ENCODE results near the gene MMP14. TPM values are rescaled to one million over a fixed set of nuclear protein-coding genes. Genes with fewer than 3 reads are reported as not detected.

Gene MMP14
- total and polyA plus RNA-seq, 2 of the 8 experiments (the other 6 are each of a cell fraction or from before 2014, with no cell fraction given): 58.2 to 86.8 TPM

- Histone ChIP-seq H3K4me3 (ENCODE audit: extremely low read depth in 1 of 4, insufficient read depth in 2 of 4, low read depth in 3 of 4, low read length in 4 of 4) (peak overlapping the region; percentile 64 to 86 (median 80); a peak in 7 of 8 replicates), H2BK12ac (ENCODE audit: low read depth, low read length) (no peak overlapping the region), H3K4me2 (ENCODE audit: insufficient read depth in 1 of 2, low read depth in 2 of 2, low read length in 2 of 2) (peak overlapping the region; percentile 85 to 87), H3K27ac (ENCODE audit: low read depth, low read length) (peak overlapping the region; percentile 6; the same call in 1 of the 2 replicates), H3K23me2 (ENCODE audit: low read depth, low read length) (peaks cover 5% of the 10 kb centered on the region), H2AFZ (ENCODE audit: low read length) (no peak overlapping the region), H3K9ac (replicated peaks in 1 of 4; ENCODE audit: extremely low read depth in 1 of 4, low read depth in 3 of 4, low read length in 3 of 4) (no peak overlapping the region; a peak in 1 of 7 replicates), H3K56ac (replicated peaks; ENCODE audit: insufficient read length, low read depth, low read length) (no peak overlapping the region), H2AK5ac (ENCODE audit: low read depth, low read length) (no peak overlapping the region), H3K4me1 (replicated peaks in 1 of 4; ENCODE audit: control insufficient read depth in 3 of 4, insufficient read depth in 4 of 4, low read length in 3 of 4) (peaks cover 0 to 9% (median 3%) of the 10 kb centered on the region in 4 experiments; a peak in 4 of 7 replicates), H4K8ac (ENCODE audit: extremely low read depth, insufficient read depth, low read length) (no peak overlapping the region), H3K18ac (ENCODE audit: extremely low read depth, low read length) (no peak overlapping the region), H2BK120ac (replicated peaks; ENCODE audit: low read depth, low read length) (no peak overlapping the region), H3K79me1 (ENCODE audit: low read depth, low read length) (no peaks in the 10 kb centered on the region), H4K91ac (replicated peaks; ENCODE audit: insufficient read length, low read length) (no peak overlapping the region), H3K36me3 (ENCODE audit: control insufficient read depth in 2 of 4, insufficient read depth in 4 of 4, low read length in 3 of 4) (no peaks in the 10 kb centered on the region), H2BK20ac (ENCODE audit: low read length) (no peak overlapping the region), H3K9me3 (ENCODE audit: insufficient read depth in 2 of 2, low read depth in 1 of 2, low read length in 1 of 2) (no peaks in the 10 kb centered on the region), H3K79me2 (ENCODE audit: control insufficient read depth in 1 of 2, insufficient read depth in 2 of 2, low read length in 2 of 2) (no peaks in the 10 kb centered on the region), H3K23ac (ENCODE audit: insufficient read length) (no peak overlapping the region), H3K27me3 (replicated peaks in 1 of 4; ENCODE audit: control insufficient read depth in 3 of 4, extremely low read depth in 1 of 4, insufficient read depth in 3 of 4, low read length in 3 of 4) (no peaks in the 10 kb centered on the region), H2BK15ac (ENCODE audit: low read length) (no peak overlapping the region), H4K5ac (ENCODE audit: insufficient read length, low read depth, low read length) (no peak overlapping the region), H4K20me1 (replicated peaks in 1 of 2; ENCODE audit: control insufficient read depth in 1 of 2, insufficient read depth in 2 of 2, low read length in 2 of 2) (no peaks in the 10 kb centered on the region), H2BK5ac (ENCODE audit: low read depth, low read length) (no peak overlapping the region; the same call in 1 of the 2 replicates), H3K14ac (ENCODE audit: insufficient read length) (no peak overlapping the region), H3K4ac (replicated peaks; ENCODE audit: insufficient read length, low read depth, low read length) (no peak overlapping the region)
- ChIA-PET CTCF (ENCODE audit: partially characterized antibody) (interaction anchor here (0.6 to 56.0 kb wide), 11 partner anchors 9 to 314 kb away, joined by 3 to 1562 read pairs (median 4); partner anchors contain the start of genes ABHD4, MMP14, MRPL52 and PRMT5), POLR2A (ENCODE audit: partially characterized antibody) (interaction anchor here (0.7 to 6.6 kb wide), 12 partner anchors 13 to 112 kb away, joined by 3 to 54 read pairs (median 4); partner anchors contain the start of genes AJUBA, OXA1L, RBM23 and REM2)
- FAIRE-seq (no peak), DNase-seq (ENCODE audit: low read depth in 1 of 2, low spot score in 2 of 2) (no peak)
- WGBS, 2 experiments (ENCODE audit: extremely low coverage in 1 of 2, insufficient coverage in 1 of 2, insufficient read length in 1 of 2, insufficient replicate concordance in 2 of 2, low coverage in 1 of 2, low lambda C conversion rate in 2 of 2, missing lambda C conversion rate in 1 of 2): 41% methylated on average over 1 of the region's 1 CpG; no CpG with 5 or more reads in 1 of the 2 experiments
- TF ChIP-seq POU5F1 (IDR thresholded peaks at IDR 0.05; ENCODE audit: low read depth, low read length) (0 out of 2 replicates have a peak, but pooled peaks have one; percentile 17), SAP30 (IDR thresholded peaks at IDR 0.05; ENCODE audit: insufficient read depth, insufficient replicate concordance, low read length) (no peak), SP4 (IDR thresholded peaks at IDR 0.05; ENCODE audit: low read length) (no peak), RBBP5 (IDR thresholded peaks at IDR 0.05; ENCODE audit: borderline replicate concordance, low read depth, low read length) (no peak)
Observed at GRCh38 chr14:22870811-22871223, 34.4 kb downstream of the MMP14 start.

Data from H1 (cell line).